Activated gamma-delta T cell (primary cell): ENCODE results near the gene CCNY.

Experiments used
- DNase-seq: peaks from one replicate; lab custom pipeline; 2025; lab: John Stamatoyannopoulos, UW

CCNY gene

DNA sequence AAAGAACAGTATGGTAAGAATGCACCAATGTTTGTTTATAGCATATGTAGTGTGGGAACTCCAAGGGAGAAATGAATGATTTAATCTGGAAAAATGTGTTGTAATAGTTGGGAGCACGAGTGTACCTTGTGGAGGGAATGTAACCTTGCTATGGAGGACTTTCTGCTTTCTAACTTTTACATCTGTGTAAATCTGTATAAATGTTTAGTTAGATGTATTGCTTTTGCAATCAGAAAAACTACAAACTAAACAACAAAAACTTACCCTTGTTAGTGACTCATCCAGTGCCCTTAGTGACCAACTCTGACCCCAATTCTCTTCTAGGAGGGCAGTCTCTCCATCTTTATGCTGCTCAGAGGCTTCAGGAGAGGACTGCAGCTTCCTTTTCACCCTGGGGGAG lies 89.3 kb downstream of the CCNY start:
- DNase-seq: no peak

GRCh38 chr10:35426657-35427056 lies 90.3 kb downstream of the CCNY start:
- no peak for DNase-seq

DNA sequence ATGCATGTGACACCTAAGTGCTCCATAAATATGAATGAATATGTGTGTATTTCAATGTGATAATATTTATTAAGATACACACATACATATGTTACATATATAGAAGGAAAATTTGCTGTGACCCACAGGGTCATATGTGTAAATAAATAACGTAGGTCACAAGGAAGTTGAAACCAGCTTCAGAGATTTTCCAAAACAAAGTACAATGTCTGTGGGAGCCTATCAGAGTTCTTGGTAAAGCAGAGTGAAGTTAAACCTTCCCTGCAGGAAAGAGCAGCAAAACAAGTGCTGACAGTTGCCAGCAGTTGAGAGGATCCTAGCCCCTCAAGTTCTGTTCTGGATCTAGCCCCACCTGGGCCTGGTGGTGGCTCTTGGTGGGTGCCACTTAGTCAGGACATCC lies 91.2 kb downstream of the CCNY start:
- no peak for DNase-seq

DNA sequence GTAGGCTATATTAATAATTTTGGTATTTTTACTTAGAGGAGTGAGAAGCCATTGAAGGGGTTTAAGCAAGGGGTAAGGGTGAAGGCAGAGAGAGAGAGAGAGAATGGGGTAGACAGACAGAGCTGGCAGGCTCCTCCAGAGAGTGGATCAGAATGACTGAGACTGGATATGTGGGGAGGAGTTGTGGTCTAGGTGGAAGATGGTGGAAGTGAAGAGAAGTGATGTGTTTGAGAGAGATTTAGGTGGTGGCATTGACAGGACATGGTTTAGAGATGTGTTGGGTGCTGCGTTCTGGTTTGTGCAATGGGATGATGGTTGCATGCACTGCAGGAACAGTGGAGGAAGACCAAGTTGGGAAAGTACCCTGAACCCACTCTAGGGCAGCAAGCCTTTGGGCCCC lies 92.2 kb downstream of the CCNY start:
- DNase-seq: no peak

- no peak for DNase-seq
Observed at GRCh38 chr10:35432781-35433338, 96.6 kb downstream of the CCNY start.

DNA sequence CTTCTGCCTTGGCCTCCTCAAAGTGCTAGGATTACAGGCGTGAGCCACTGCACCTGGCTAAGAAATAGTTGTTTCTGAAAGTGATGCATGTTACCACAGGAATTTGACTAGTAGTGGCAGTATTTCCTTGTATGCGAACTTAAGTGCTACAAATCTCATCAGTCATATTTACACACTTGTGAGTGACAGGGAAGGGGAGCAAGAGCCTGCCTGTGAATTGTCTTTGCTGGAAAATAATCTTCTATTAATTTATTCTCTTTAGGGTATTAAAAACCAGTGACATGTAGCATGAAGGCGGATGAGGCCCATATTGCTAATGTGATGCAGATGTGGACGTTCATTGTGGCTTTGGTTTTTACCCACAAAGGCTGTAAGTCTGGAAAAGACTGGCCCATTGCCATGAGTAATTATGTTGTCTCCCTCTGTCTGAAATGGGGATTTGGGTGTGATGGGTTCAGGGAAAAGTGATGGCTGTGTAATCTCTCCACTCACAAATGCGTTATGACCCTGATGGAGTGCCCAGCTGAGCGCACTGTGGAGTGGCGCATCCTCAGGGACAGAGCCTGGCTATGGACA lies 97.6 kb downstream of the CCNY start:
- no peak for DNase-seq

GRCh38 chr10:35434533-35434932 lies 98.2 kb downstream of the CCNY start:
- DNase-seq: no peak

DNA sequence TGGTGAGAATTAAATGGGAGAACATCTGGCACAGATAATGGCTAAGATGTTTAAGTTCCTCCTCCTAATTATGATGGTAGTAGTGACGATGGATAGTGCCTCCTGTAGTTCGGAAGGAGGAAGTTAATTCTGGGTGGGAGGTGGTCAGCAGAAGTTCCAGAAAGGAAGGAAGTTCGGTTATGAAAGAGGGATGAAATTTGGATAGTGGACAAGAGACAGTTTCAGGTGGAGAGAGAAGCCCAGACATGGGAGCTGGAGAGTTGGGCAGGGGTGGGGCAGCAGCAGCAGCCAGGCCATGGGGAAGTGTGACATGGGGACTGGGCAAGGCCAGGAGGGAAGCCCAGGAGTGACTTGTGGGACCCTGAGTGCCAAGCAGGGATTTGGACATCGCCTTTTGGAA lies 99.5 kb downstream of the CCNY start:
- no peak for DNase-seq

DNA sequence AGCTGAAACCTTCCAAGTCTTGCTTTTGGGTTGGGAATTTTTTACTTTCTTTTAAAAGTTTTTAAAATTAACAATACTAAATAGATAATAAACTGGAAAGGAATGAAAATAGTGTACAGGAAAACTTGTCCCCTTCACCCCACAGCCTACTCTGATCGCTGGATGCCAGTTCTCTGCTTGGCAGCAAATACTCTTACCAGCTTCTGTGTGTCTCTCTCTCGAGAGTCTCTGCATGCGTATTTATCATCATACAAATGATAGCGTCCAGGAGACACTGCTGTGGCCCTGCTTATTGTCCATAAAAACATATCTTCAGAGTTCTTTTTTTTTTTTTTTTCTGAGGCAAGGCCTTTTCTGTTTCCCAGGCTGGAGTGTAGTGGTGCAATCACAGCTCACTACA lies 101.5 kb downstream of the CCNY start:
- no peak for DNase-seq

DNA sequence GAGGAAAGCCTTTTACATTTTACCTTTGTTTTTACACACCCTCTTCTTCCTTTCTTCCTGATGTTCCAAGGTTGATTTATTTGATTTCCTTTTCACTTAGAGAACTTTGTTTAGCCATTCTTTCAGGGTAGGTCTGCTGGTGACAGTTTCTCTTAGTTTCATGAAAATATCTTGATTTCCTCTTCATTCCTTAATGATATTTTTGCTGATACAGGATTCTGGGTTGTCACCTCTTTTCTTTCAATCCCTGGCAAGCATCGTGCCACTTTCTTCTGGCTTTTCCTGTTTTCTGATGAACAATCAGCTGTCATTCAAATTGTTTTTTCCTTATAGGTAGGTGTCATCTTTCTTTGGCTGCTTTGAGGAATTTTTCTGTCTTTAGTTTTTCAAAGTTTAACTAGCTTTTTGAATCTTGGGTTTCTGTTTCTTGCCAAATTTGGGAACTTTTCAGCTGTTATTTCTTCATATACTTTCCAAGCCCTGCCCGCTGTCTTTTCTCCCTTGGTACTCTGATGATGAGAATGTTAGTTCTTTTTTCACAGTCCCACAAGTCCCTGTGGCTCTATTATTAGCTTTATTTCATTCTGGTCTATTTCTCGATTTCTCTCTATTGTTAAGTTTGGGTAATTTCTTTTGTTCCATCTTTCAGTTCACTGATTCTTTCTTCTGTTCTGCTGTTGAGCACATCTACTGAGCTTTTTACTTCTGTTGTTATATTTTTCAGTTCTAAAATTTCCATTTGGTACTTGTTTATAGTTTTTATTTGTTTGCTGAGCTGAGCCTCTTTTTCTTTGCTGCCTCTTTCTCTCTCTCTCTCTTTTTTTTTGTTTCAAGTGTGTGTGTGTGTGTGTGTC lies 102.6 kb downstream of the CCNY start:
- DNase-seq: no peak

DNA sequence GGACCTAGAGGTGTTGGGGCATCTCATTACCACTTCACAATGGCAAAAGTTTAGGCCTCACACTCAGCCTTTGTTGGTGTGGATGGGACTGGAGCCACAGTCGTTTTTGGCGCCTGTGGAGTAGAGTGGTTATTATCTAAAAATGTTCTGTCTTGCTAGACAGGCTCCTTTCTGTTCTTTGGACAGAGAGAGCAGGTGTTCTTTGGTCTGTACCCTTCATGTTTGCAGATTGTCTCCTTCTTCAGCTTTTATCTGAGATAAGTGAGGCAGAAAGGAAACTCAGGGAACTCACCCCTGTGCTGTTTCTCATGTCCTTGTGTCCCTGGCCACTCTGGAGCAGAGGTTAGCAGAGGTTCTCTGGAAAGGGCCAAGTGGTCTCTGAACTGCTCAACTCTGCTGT lies 103.7 kb downstream of the CCNY start:
- no peak for DNase-seq

DNA sequence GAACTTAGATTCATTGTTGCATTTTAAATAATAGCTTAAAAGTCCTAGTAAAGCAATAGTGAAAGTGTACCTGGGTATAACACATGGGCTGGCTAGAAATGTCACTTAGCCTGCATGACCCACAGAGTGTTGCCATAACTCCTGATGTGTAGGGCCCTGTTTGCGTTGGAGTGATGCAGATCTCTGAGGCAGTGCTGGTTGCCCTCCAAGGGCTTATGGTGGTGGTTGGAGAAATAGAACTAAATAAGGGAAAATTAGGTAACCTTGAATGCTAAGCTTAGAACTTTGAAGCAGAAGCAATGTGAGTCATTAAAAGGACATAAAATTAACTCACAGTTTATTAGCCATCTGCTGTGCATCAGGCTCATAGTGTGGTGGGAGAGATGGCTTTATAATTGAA lies 105.7 kb downstream of the CCNY start:
- no peak for DNase-seq

DNA sequence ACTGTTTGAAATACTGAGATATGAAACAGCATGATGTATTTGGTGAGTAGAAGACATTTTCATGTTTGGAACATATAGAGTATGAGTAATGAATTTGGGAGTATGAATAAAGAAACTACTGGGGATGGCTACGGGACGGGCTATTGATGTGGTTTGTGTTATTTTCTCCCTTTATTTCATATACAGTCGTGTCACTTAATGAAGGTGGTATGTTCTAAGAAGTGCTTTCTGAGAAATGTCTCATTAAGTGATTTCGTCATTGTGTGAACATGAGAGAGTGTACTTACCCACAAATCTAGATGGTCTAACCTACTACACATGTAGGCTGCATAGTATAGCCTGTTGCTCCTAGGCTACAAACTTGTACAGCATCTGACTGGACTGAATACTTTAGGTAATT lies 106.3 kb downstream of the CCNY start:
- DNase-seq: no peak

DNA sequence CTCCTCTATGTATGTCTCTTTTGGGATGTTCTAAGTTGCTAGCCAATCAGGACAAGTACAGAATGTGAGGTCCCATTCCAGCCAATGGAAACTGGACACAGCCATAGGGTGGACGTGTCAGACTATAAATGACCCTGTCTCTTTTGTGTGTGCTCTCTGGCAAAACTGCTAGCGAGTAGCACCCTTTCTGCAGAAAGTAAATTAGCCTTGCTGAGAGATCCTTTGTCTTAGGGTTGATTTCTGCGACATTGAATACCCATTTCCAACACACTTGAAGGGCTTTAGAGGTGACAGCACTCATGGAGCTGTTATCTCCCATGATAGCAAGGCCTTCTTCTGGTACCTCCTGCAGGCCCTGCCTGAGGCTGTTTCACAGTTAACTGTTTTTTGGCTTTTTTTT lies 107.5 kb downstream of the CCNY start:
- DNase-seq: no peak

DNA sequence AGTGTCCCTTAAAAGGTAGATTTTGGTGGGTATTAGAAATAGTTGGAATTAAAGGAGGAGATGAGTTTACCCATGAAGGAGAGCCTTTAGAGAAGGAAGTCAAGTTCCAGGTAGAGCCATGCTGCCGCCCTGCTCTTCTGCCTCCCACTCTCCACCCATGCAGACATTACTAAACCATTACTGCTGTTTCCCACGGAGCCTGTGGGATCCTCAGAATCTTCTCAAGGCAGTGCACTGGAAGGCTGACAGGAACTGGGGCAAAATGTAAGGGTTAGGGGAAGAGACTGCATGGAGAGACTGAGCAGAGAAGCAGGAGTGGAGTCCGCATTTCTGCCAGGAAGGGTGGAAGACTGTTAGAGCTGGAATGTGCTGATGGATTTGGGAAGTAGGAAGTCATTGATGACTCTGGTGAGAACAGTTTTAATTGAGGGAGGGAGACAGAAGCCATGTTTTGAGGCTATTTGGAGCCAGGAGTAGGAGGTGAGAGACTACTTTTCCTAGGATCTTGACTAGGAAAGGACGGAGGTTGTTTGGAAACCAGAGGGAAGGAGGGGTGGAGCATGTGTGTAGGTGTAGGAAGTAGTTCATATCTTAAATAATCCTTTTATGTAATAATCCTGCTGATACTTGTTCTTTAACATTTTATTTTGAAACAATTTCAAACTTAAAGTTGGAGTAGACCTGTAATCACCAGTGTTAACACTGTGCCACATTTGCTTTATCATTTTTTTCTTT lies 109.0 kb downstream of the CCNY start:
- no peak for DNase-seq

- DNase-seq: no peak
Observed at GRCh38 chr10:35446439-35446838, 110.1 kb downstream of the CCNY start.

- DNase-seq: no peak
Observed at GRCh38 chr10:35447693-35448407, 111.5 kb downstream of the CCNY start.

- no peak for DNase-seq
Observed at GRCh38 chr10:35448687-35449662, 112.7 kb downstream of the CCNY start.

- DNase-seq: no peak
Observed at GRCh38 chr10:35449944-35450343, 113.6 kb downstream of the CCNY start.

- DNase-seq: no peak
Observed at GRCh38 chr10:35451151-35452016, 115.1 kb downstream of the CCNY start.
